ENCODE data around the gene DUSP10.

GRCh38 chr1:221706876-221707582 is 34.9 kb downstream of the DUSP10 start:
- TF ChIP-seq POLR2AphosphoS5 (IDR thresholded peaks at IDR 0.05; ENCODE audit: low read depth, low read length): no peak
- TF ChIP-seq CTCF (IDR thresholded peaks at IDR 0.05 in 2 of 3, conservative IDR thresholded peaks at IDR 0.05 in 1 of 3; ENCODE audit: borderline replicate concordance in 1 of 3, insufficient read depth in 1 of 3, low read depth in 2 of 3, low read length in 2 of 3): no peak
- no peak for TF ChIP-seq ZBTB33 (IDR thresholded peaks at IDR 0.05; ENCODE audit: extremely low read depth, insufficient replicate concordance, low read length)
- no peak for TF ChIP-seq RAD21 (IDR thresholded peaks at IDR 0.05; ENCODE audit: low read depth)
- no peak for TF ChIP-seq POLR2A (IDR thresholded peaks at IDR 0.05; ENCODE audit: borderline replicate concordance, extremely low read depth, insufficient read depth, insufficient read length)
- TF ChIP-seq EZH2 (IDR thresholded peaks at IDR 0.05): no peak
- no peak for TF ChIP-seq REST (IDR thresholded peaks at IDR 0.05; ENCODE audit: low read depth)
- no peak for TF ChIP-seq SRF (IDR thresholded peaks at IDR 0.05; ENCODE audit: low read depth)
- no peak for TF ChIP-seq EZH2phosphoT487 (IDR thresholded peaks at IDR 0.05; ENCODE audit: borderline replicate concordance)
- no peak for TF ChIP-seq JUND (IDR thresholded peaks at IDR 0.05)
- no peak for TF ChIP-seq MAX (IDR thresholded peaks at IDR 0.05)
- no peak for TF ChIP-seq SIN3A (IDR thresholded peaks at IDR 0.05; ENCODE audit: low read depth)
- TF ChIP-seq ZNF274 (IDR thresholded peaks at IDR 0.05; ENCODE audit: low read depth, low read length): no peak
- TF ChIP-seq ELF1 (IDR thresholded peaks at IDR 0.05; ENCODE audit: borderline replicate concordance, low read depth): no peak

All from HCT116 (cell line).